ENCODE results near the gene EIF2D. TPM values are rescaled to one million over a fixed set of nuclear protein-coding genes. Genes with fewer than 3 reads are reported as not detected.

EIF2D gene
- total and polyA plus RNA-seq, 2 experiments from 2014 or later, result 45.7 to 67.2 TPM

GRCh38 chr1:206554701-206555472, 57.4 kb downstream of the EIF2D start:
- H3K27me3 ChIP-seq, result no peaks in the 10 kb centered on the region
- peak overlapping the region; percentile 84 for H3K27ac ChIP-seq
- no peak for DNase-seq (ENCODE audit: low read depth in 1 of 2, low spot score in 1 of 2)
- H3K4me3 ChIP-seq, result no peak overlapping the region
- H3K36me3 ChIP-seq, result no peaks in the 10 kb centered on the region
- TF ChIP-seq CTCF (IDR thresholded peaks at IDR 0.05; ENCODE audit: low read depth, low read length), result no peak
- peaks cover 62% of the 10 kb centered on the region for H3K4me1 ChIP-seq (ENCODE audit: low read depth)
- no peaks in the 10 kb centered on the region for H3K9me3 ChIP-seq (ENCODE audit: low read depth)

- TF ChIP-seq CTCF (IDR thresholded peaks at IDR 0.05; ENCODE audit: low read depth, low read length), result no peak
- H3K27me3 ChIP-seq, result no peaks in the 10 kb centered on the region
- H3K4me3 ChIP-seq, result no peak overlapping the region
- H3K4me1 ChIP-seq (ENCODE audit: low read depth), result peaks cover 55% of the 10 kb centered on the region
- peak in 1 of 2 donors; percentile 15 for DNase-seq (ENCODE audit: low read depth in 1 of 2, low spot score in 1 of 2)
- H3K36me3 ChIP-seq, result no peaks in the 10 kb centered on the region
- H3K9me3 ChIP-seq (ENCODE audit: low read depth), result no peaks in the 10 kb centered on the region
- peak overlapping the region; percentile 84 for H3K27ac ChIP-seq
These were observed 58.1 kb downstream of the EIF2D start for GRCh38 chr1:206554211-206554610.

GRCh38 chr1:206551986-206552326, 60.3 kb downstream of the EIF2D start:
- H3K4me1 ChIP-seq (ENCODE audit: low read depth), result peaks cover 34% of the 10 kb centered on the region
- no peaks in the 10 kb centered on the region for H3K36me3 ChIP-seq
- DNase-seq (ENCODE audit: low read depth in 1 of 2, low spot score in 1 of 2), result no peak
- no peak overlapping the region for H3K4me3 ChIP-seq
- no peaks in the 10 kb centered on the region for H3K27me3 ChIP-seq
- TF ChIP-seq CTCF (IDR thresholded peaks at IDR 0.05; ENCODE audit: low read depth, low read length), result no peak
- H3K27ac ChIP-seq, result no peak overlapping the region
- no peaks in the 10 kb centered on the region for H3K9me3 ChIP-seq (ENCODE audit: low read depth)

- H3K4me1 ChIP-seq (ENCODE audit: low read depth), result peaks cover 29% of the 10 kb centered on the region
- no peaks in the 10 kb centered on the region for H3K36me3 ChIP-seq
- H3K4me3 ChIP-seq, result no peak overlapping the region
- DNase-seq (ENCODE audit: low read depth in 1 of 2, low spot score in 1 of 2), result no peak
- H3K27me3 ChIP-seq, result no peaks in the 10 kb centered on the region
- TF ChIP-seq CTCF (IDR thresholded peaks at IDR 0.05; ENCODE audit: low read depth, low read length), result no peak
- peak overlapping the region; percentile 52 for H3K27ac ChIP-seq
- no peaks in the 10 kb centered on the region for H3K9me3 ChIP-seq (ENCODE audit: low read depth)
These were observed 60.8 kb downstream of the EIF2D start for GRCh38 chr1:206551296-206551985.

GRCh38 chr1:206550446-206550845, 61.8 kb downstream of the EIF2D start:
- H3K4me3 ChIP-seq, result no peak overlapping the region
- no peaks in the 10 kb centered on the region for H3K27me3 ChIP-seq
- no peak for TF ChIP-seq CTCF (IDR thresholded peaks at IDR 0.05; ENCODE audit: low read depth, low read length)
- no peaks in the 10 kb centered on the region for H3K9me3 ChIP-seq (ENCODE audit: low read depth)
- no peak for DNase-seq (ENCODE audit: low read depth in 1 of 2, low spot score in 1 of 2)
- no peaks in the 10 kb centered on the region for H3K36me3 ChIP-seq
- no peak overlapping the region for H3K27ac ChIP-seq
- H3K4me1 ChIP-seq (ENCODE audit: low read depth), result peaks cover 19% of the 10 kb centered on the region

Data from cardiac muscle cell (in vitro differentiated cells and primary cell).